Suprapubic skin (tissue), 4 donors: ENCODE results near the gene ADAD2. TPM values are rescaled to one million over a fixed set of nuclear protein-coding genes. Genes with fewer than 3 reads are reported as not detected.

Experiments used
- DNase-seq, 2 donors: peaks; one replicate each; pipeline ENCODE4 v3.0.0-alpha.2; 2019; ENCODE audit warnings: low spot score in 2 of 2
- H3K27ac ChIP-seq: fragments of 200-600 bp; sonication (generic); one replicate; pipeline ENCODE4 v1.5.1; 2019
- H3K27me3 ChIP-seq: fragments of 200-600 bp; sonication (generic); one replicate; pipeline ENCODE4 v1.5.1; 2019
- H3K36me3 ChIP-seq: fragments of 200-600 bp; sonication (generic); one replicate; pipeline ENCODE4 v1.5.1; 2019
- H3K4me1 ChIP-seq: fragments of 200-600 bp; sonication (generic); one replicate; pipeline ENCODE4 v1.5.1; 2019
- H3K4me3 ChIP-seq: fragments of 200-600 bp; sonication (generic); one replicate; pipeline ENCODE4 v1.5.1; 2019; ENCODE audit warnings: mild to moderate bottlenecking
- H3K9me3 ChIP-seq: fragments of 200-600 bp; sonication (generic); one replicate; pipeline ENCODE4 v1.5.1; 2019
- EP300 ChIP-seq: sonication (generic); formaldehyde crosslinking; IDR thresholded peaks from one replicate; pipeline ENCODE4 v1.6.1; 2017; ENCODE audit warnings: antibody characterized with exemption
- POLR2A ChIP-seq, 2 donors: fragments of 450-650 bp; IDR thresholded peaks; one replicate each; pipeline ENCODE4 v1.6.1; 2017; ENCODE audit warnings: antibody characterized with exemption in 2 of 2, mild to moderate bottlenecking in 2 of 2, moderate library complexity in 2 of 2
- POLR2AphosphoS5 ChIP-seq, 3 donors: sonication (generic); formaldehyde crosslinking; IDR thresholded peaks; one replicate each; pipeline ENCODE4 v1.6.1; 2017; ENCODE audit warnings: antibody characterized with exemption in 3 of 3
- WGBS: methylation state at CpG from one replicate; pipeline ENCODE4 v1.1.5; 2018; 5-methylcytosine and 5-hydroxymethylcytosine counted together
- total RNA-seq, 4 donors: library from RNA; depleted of rRNA; stranded (reverse); fragments of >200 nt; gene quantifications; one replicate each; pipeline ENCODE4 v1.1.0, GENCODE V29; 2016
- TF ChIP-seq, protein P1 (sequence below), 2 donors: fragments of 200-600 bp in 1 of 2; fragments of 450-650 bp in 1 of 2; sonication (generic) in 1 of 2; IDR thresholded peaks; one replicate each; pipeline ENCODE4 v1.5.1; 2016 to 2019; ENCODE audit warnings: antibody characterized with exemption in 2 of 2, mild to moderate bottlenecking in 1 of 2, moderate library complexity in 1 of 2

Gene ADAD2
- total RNA-seq, 4 donors from 2014 or later = 1.9 to 2.6 (median 2.4) TPM; not detected in 1

DNA sequence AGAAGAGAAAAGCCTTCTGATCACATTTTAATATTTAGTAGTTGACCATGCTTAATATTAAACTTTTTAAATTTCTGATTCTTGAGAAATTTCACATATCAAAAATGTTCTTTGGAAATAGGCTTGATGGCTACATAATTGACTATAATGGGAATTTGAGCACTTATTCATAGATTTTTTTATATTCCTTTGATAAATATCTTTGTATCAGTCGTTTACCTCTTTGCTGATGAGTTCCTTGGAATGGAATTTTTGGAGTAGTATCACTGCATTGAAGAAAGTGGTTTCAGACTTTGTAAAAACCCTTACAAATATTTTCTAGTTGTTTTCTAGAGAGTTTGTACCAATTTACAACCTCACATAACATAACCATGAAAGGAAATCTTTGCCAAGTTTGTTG, 31.2 kb upstream of the ADAD2 start:
- no peaks in the 10 kb centered on the region for H3K9me3 ChIP-seq
- H3K4me3 ChIP-seq = no peak overlapping the region
- H3K27me3 ChIP-seq = peaks cover 15% of the 10 kb centered on the region
- H3K27ac ChIP-seq = no peak overlapping the region
- TF ChIP-seq, protein P1, sequence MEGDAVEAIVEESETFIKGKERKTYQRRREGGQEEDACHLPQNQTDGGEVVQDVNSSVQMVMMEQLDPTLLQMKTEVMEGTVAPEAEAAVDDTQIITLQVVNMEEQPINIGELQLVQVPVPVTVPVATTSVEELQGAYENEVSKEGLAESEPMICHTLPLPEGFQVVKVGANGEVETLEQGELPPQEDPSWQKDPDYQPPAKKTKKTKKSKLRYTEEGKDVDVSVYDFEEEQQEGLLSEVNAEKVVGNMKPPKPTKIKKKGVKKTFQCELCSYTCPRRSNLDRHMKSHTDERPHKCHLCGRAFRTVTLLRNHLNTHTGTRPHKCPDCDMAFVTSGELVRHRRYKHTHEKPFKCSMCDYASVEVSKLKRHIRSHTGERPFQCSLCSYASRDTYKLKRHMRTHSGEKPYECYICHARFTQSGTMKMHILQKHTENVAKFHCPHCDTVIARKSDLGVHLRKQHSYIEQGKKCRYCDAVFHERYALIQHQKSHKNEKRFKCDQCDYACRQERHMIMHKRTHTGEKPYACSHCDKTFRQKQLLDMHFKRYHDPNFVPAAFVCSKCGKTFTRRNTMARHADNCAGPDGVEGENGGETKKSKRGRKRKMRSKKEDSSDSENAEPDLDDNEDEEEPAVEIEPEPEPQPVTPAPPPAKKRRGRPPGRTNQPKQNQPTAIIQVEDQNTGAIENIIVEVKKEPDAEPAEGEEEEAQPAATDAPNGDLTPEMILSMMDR (IDR thresholded peaks at IDR 0.05) = no peak
- TF ChIP-seq POLR2A (IDR thresholded peaks at IDR 0.05) = no peak
- no peak for TF ChIP-seq EP300
- no peak for TF ChIP-seq POLR2AphosphoS5 (IDR thresholded peaks at IDR 0.05)
- no peaks in the 10 kb centered on the region for H3K36me3 ChIP-seq
- H3K4me1 ChIP-seq = no peaks in the 10 kb centered on the region
- no peak for DNase-seq
- WGBS = 39% methylated on average over 1 of the region's 1 CpG

DNA sequence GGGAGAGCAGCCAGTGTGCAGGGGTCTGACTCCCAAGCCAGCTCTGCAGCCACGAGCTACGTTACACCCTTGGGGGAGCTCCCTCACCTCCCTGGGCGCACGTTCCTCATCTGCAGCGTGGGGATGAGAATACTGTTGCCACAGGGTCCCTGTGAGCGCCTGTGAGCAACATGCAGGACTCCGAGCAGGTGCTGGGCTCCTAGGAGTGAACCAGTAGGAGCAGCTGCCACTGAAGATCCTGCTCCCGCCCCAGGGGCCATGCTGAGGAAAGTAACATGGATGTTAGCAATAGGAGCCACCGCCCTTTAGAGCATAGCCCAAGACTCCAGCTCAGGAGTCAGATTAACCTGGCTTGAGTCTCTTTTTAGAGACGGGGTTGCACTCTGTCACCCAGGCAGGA, 29.9 kb upstream of the ADAD2 start:
- Histone ChIP-seq H3K27ac (no peak overlapping the region), H3K4me3 (no peak overlapping the region), H3K27me3 (peaks cover 15% of the 10 kb centered on the region), H3K36me3 (no peaks in the 10 kb centered on the region), H3K9me3 (no peaks in the 10 kb centered on the region), H3K4me1 (no peaks in the 10 kb centered on the region)
- 70% methylated on average over 7 of the region's 10 CpGs for WGBS
- TF ChIP-seq EP300 (no peak), POLR2A (IDR thresholded peaks at IDR 0.05) (no peak), POLR2AphosphoS5 (IDR thresholded peaks at IDR 0.05) (no peak)
- TF ChIP-seq, protein P1 (IDR thresholded peaks at IDR 0.05) = no peak
- no peak for DNase-seq

DNA sequence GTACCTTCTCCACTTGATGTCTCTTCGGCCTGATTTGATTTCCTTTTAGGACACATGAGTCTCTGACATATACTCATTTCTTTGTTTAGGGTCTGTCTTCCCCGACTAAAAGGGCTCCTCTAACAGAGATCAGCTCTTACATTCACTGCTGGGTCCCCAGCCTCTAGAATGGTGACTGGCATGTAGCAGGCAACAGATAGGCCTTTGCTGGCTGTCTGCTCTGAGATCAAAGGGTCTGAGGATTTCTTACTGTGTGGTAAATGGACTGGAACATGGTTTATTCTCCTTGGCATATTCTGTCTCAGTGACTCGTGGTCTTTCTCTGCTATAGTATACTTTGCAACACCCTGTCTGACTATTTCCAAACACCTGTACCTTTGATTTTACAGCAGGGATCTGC, 29.2 kb upstream of the ADAD2 start:
- TF ChIP-seq EP300 (no peak), POLR2A (IDR thresholded peaks at IDR 0.05) (no peak), POLR2AphosphoS5 (IDR thresholded peaks at IDR 0.05) (no peak)
- TF ChIP-seq, protein P1 (IDR thresholded peaks at IDR 0.05) = no peak
- no peaks in the 10 kb centered on the region for H3K4me1 ChIP-seq
- H3K4me3 ChIP-seq = no peak overlapping the region
- peaks cover 15% of the 10 kb centered on the region for H3K27me3 ChIP-seq
- 67% methylated on average over 3 of the region's 3 CpGs for WGBS
- H3K27ac ChIP-seq = no peak overlapping the region
- H3K9me3 ChIP-seq = no peaks in the 10 kb centered on the region
- no peak for DNase-seq
- H3K36me3 ChIP-seq = no peaks in the 10 kb centered on the region

DNA sequence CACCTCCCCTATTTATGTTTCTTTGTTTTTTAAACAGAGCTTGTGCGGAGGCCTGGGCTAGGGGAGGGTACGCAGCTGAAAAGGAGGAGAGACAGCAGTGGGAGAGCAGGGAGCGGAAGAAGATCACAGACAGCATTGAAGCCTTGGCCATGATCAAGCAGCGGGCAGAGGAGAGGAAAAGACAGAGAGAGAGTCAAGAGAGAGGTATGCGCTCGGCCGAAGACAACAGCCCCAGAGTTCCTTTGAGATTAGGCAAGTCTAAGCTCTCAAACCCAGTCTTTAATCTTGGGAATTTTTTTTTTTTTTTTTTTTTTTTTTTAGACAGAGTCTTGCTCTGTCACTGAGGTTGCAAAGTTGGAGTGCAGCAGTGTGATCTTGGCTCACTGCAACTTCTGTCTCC, 25.2 kb upstream of the ADAD2 start:
- Histone ChIP-seq H3K27me3 (peaks cover 14% of the 10 kb centered on the region), H3K4me1 (no peaks in the 10 kb centered on the region), H3K4me3 (no peak overlapping the region), H3K36me3 (no peaks in the 10 kb centered on the region), H3K27ac (no peak overlapping the region), H3K9me3 (no peaks in the 10 kb centered on the region)
- 88% methylated on average over 7 of the region's 7 CpGs for WGBS
- TF ChIP-seq, protein P1 (IDR thresholded peaks at IDR 0.05) = no peak
- no peak for TF ChIP-seq EP300
- no peak for DNase-seq

DNA sequence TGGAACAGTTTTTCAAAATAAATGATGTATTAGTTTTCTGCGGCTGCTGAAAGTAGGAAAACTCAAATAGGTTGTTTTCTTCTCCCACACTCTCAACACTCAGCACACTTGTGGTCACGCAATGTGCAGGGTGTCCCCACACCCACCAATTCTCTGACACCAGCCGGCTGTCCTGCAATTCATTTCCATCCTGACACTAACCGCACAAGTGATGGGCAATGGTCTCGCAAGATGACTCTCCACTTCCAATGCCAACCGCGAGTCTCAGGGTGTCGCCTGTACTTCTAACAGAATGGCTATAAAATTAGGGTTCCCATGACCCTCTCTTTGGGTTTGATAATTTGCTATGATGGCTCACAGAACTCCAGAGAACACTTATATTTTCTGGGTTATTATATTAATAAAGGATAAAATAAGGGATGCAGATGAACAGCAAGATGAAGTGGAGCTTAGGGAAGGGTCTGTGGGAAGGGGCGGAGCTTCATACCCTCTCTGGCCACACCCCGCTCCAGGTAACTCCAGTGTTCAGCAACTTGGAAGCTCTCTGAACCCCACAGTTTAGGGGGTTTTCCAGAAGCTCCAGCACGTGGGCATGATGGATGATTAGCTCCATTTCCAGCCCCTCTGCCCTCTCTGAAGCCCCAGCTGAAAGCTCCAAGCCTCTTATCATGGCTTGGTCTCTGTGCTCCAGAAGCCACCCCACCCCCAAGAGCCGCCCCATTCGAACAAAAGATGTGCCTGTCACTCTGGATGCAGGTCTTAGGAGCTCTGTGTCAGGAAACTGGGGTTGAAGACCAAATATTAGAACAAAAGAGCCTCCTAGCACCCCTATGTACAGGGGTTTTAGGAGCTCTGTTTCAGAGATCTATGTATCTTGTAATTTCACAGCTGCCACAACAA, 23.9 kb upstream of the ADAD2 start:
- H3K4me3 ChIP-seq = no peak overlapping the region
- 81% methylated on average over 13 of the region's 13 CpGs for WGBS
- TF ChIP-seq EP300 = no peak
- TF ChIP-seq, protein P1 (IDR thresholded peaks at IDR 0.05) = no peak
- TF ChIP-seq POLR2A (IDR thresholded peaks at IDR 0.05) = no peak
- TF ChIP-seq POLR2AphosphoS5 (IDR thresholded peaks at IDR 0.05) = no peak
- no peak overlapping the region for H3K27ac ChIP-seq
- no peaks in the 10 kb centered on the region for H3K4me1 ChIP-seq
- peaks cover 8% of the 10 kb centered on the region for H3K27me3 ChIP-seq
- H3K36me3 ChIP-seq = no peaks in the 10 kb centered on the region
- no peaks in the 10 kb centered on the region for H3K9me3 ChIP-seq
- no peak for DNase-seq
